ENCODE results near the gene NRCAM.

The NRCAM gene

DNA sequence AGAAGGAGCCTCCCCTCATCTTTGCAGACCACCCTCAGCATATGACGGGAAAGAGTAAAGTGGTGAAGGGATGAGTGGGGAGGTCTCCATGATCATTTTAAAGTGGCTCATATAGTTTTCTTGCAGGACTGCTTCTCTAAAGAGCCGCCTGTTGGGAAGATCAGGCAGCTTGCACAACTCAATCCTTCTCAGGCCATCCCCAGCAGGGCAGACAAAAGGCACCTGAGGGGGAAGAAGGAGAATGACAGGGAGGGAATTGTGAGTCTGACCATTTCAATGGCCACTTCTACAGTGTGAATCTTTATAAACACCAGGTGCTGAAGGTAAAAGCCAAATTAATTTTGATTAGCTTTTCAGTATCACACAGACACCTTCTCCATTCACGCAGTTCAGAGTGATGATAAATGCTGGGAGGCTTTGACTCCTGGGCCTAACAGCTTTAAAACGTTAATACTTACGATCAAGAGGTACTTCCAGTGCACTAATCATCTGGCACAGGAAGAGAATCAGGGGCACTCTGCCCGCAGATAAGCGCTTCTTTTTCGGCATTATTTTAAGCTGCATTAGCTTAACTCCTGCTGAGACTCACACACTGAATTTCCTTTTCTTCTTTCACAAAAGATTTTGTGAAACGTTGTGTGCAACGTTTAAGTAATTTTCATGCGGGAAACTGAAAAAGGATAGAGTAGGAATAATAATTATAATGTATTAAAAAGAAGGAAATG lies 216.6 kb downstream of the NRCAM start:
- H3K23ac ChIP-seq (ENCODE audit: low read length) = no peak overlapping the region
- 100% methylated on average over 3 of the region's 11 CpGs for WGBS (ENCODE audit: extremely low coverage, insufficient coverage, low lambda C conversion rate)
- no peaks in the 10 kb centered on the region for H3K36me3 ChIP-seq (ENCODE audit: control insufficient read depth, insufficient read depth, low read length)
- H3K18ac ChIP-seq (ENCODE audit: low read length) = peak overlapping the region; percentile 14
- peaks cover 16% of the 10 kb centered on the region for H3K4me1 ChIP-seq (ENCODE audit: control insufficient read depth, low read depth, low read length)
- H2BK120ac ChIP-seq (ENCODE audit: low read depth, low read length) = no peak overlapping the region
- peak overlapping the region; percentile 62 for H3K4ac ChIP-seq (ENCODE audit: low read depth, low read length)
- H2BK15ac ChIP-seq (replicated peaks; ENCODE audit: low read depth) = no peak overlapping the region
- H3K4me3 ChIP-seq (ENCODE audit: low read length) = no peak overlapping the region
- no peak overlapping the region for H2AK5ac ChIP-seq (ENCODE audit: low read length)
- no peak overlapping the region for H3K27ac ChIP-seq (ENCODE audit: low read depth, low read length)
- no peak overlapping the region for H4K5ac ChIP-seq (ENCODE audit: low read length)
- no peak overlapping the region for H3K56ac ChIP-seq (ENCODE audit: low read length)
- no peaks in the 10 kb centered on the region for H3K79me2 ChIP-seq (ENCODE audit: control insufficient read depth, insufficient read depth, low read length)
- no peak overlapping the region for H4K8ac ChIP-seq (ENCODE audit: low read depth, low read length)
- no peak overlapping the region for H3K9ac ChIP-seq (ENCODE audit: low read length)
- H2BK5ac ChIP-seq (ENCODE audit: low read length) = no peak overlapping the region
- no peak overlapping the region for H3K4me2 ChIP-seq (ENCODE audit: low read length)
- H3K27me3 ChIP-seq (ENCODE audit: insufficient read depth, low read length, poor library complexity) = no peaks in the 10 kb centered on the region
- no peak for DNase-seq
- H3K79me1 ChIP-seq (ENCODE audit: low read length) = no peaks in the 10 kb centered on the region

DNA sequence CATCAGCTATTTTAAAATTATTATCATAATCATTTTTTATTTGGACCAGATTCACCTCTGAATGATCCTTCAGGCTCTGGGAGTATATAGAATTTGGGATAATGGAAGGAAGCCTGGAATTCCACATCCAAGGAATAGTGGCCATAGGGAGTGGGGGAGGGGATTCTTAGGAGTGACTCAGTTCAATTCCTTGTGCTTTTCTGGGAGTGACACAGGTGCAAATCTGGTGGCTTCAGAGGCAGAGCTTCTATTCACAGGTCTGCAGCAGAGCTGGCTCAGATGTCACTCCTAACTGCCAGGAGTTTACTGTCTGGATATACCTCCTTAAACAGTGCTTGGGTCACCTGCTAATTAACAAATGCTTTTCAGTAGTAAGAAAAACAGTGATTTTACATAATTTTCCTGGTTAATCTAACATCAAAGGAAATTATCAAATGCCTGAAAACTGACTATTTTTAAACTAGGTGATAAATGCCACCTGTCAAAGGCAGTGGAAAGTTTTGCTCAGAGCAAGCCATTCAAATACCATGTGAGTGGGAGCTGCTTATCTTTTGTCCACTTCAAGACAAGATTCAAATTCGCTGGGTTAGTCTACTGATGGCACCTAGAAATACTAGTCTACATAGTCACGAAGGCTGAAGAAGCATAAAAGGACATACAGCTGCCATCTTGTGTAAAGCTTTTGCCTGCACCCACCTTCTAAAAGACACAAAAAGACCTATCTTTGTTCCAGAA lies 219.4 kb downstream of the NRCAM start:
- H3K4me3 ChIP-seq (ENCODE audit: low read length) = no peak overlapping the region
- no peak overlapping the region for H3K56ac ChIP-seq (ENCODE audit: low read length)
- H3K27ac ChIP-seq (ENCODE audit: low read depth, low read length) = peak overlapping the region; percentile 60
- H2AK5ac ChIP-seq (ENCODE audit: low read length) = peak overlapping the region; percentile 52
- H3K27me3 ChIP-seq (ENCODE audit: insufficient read depth, low read length, poor library complexity) = no peaks in the 10 kb centered on the region
- H2BK5ac ChIP-seq (ENCODE audit: low read length) = peak overlapping the region; percentile 71
- peak overlapping the region; percentile 57 for H2BK15ac ChIP-seq (replicated peaks; ENCODE audit: low read depth)
- no peak overlapping the region for H3K4ac ChIP-seq (ENCODE audit: low read depth, low read length)
- no peaks in the 10 kb centered on the region for H3K79me2 ChIP-seq (ENCODE audit: control insufficient read depth, insufficient read depth, low read length)
- no peak overlapping the region for H3K9ac ChIP-seq (ENCODE audit: low read length)
- H3K36me3 ChIP-seq (ENCODE audit: control insufficient read depth, insufficient read depth, low read length) = no peaks in the 10 kb centered on the region
- peak; percentile 81 for DNase-seq
- no peak overlapping the region for H3K23ac ChIP-seq (ENCODE audit: low read length)
- no peaks in the 10 kb centered on the region for H3K79me1 ChIP-seq (ENCODE audit: low read length)
- WGBS (ENCODE audit: extremely low coverage, insufficient coverage, low lambda C conversion rate) = no CpG with 5 or more reads among the region's 2 CpGs
- H4K5ac ChIP-seq (ENCODE audit: low read length) = no peak overlapping the region
- peak overlapping the region; percentile 18 for H3K18ac ChIP-seq (ENCODE audit: low read length)
- H2BK120ac ChIP-seq (ENCODE audit: low read depth, low read length) = peak overlapping the region; percentile 74
- H3K4me1 ChIP-seq (ENCODE audit: control insufficient read depth, low read depth, low read length) = peaks cover 18% of the 10 kb centered on the region
- H3K4me2 ChIP-seq (ENCODE audit: low read length) = no peak overlapping the region
- no peak overlapping the region for H4K8ac ChIP-seq (ENCODE audit: low read depth, low read length)

DNA sequence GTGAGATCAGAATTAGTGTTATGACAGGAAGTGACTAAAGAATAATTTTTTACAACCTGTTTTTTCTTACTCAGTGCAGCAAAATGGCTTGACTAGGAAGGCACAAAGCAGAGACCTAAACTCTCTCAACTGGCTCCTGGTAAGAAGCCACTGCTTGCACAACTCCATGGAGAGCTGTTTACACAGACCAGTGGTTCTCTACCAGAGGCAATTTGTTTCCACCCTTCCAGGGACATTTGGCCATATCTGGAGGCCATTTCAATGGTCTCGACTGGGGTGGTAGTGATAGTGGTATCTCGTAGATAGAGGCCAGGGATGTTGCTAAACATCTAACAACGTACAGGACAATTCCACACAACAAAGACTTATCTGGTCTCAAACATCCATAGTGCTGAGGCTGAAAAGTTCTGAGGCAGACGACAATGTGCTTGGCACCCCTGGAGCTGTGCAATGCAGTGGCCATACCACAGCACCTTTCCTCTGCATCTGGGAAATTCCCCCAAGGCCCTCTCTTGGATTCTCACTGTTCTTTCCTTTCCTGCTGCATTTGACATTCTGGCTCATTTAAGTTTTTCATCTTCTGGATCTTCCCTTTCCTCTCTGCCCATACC lies 220.7 kb downstream of the NRCAM start:
- H2AK5ac ChIP-seq (ENCODE audit: low read length) = no peak overlapping the region
- peak overlapping the region; percentile 73 for H3K56ac ChIP-seq (ENCODE audit: low read length)
- no CpG with 5 or more reads among the region's 4 CpGs for WGBS (ENCODE audit: extremely low coverage, insufficient coverage, low lambda C conversion rate)
- no peaks in the 10 kb centered on the region for H3K79me1 ChIP-seq (ENCODE audit: low read length)
- peak overlapping the region; percentile 84 for H3K27ac ChIP-seq (ENCODE audit: low read depth, low read length)
- H3K4me2 ChIP-seq (ENCODE audit: low read length) = no peak overlapping the region
- H4K8ac ChIP-seq (ENCODE audit: low read depth, low read length) = no peak overlapping the region
- H3K4ac ChIP-seq (ENCODE audit: low read depth, low read length) = peak overlapping the region; percentile 94
- H2BK120ac ChIP-seq (ENCODE audit: low read depth, low read length) = peak overlapping the region; percentile 52
- H4K5ac ChIP-seq (ENCODE audit: low read length) = no peak overlapping the region
- no peak overlapping the region for H3K9ac ChIP-seq (ENCODE audit: low read length)
- no peak overlapping the region for H3K4me3 ChIP-seq (ENCODE audit: low read length)
- H3K4me1 ChIP-seq (ENCODE audit: control insufficient read depth, low read depth, low read length) = peaks cover 18% of the 10 kb centered on the region
- no peaks in the 10 kb centered on the region for H3K79me2 ChIP-seq (ENCODE audit: control insufficient read depth, insufficient read depth, low read length)
- H2BK5ac ChIP-seq (ENCODE audit: low read length) = peak overlapping the region; percentile 92
- peak overlapping the region; percentile 76 for H3K18ac ChIP-seq (ENCODE audit: low read length)
- H3K27me3 ChIP-seq (ENCODE audit: insufficient read depth, low read length, poor library complexity) = no peaks in the 10 kb centered on the region
- H3K36me3 ChIP-seq (ENCODE audit: control insufficient read depth, insufficient read depth, low read length) = no peaks in the 10 kb centered on the region
- DNase-seq = peak; percentile 96
- peak overlapping the region; percentile 61 for H2BK15ac ChIP-seq (replicated peaks; ENCODE audit: low read depth)
- H3K23ac ChIP-seq (ENCODE audit: low read length) = no peak overlapping the region

DNA sequence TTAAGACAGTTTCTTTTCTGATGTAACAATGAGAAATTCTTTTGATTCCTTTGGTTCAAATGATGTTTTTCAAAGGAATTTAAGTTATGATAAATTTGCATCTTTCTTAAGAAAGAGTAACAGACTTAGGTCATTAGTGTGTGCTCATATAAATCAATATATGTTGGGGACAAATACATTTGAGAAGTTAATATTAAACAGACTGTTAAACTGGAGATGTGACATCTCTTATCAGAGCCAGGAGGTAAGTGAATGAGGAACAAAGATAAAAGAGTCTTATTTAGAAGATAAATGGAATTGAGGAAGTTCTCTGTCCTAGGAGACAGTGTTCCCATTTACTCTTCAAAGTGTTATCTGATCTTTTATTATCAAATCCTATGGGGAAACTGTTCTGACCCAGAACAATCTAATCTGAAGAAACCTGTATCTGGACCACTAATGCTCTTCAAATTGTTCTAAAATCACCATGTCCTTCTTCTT lies 221.2 kb downstream of the NRCAM start:
- H3K4me2 ChIP-seq (ENCODE audit: low read length) = no peak overlapping the region
- H3K56ac ChIP-seq (ENCODE audit: low read length) = no peak overlapping the region
- H3K27ac ChIP-seq (ENCODE audit: low read depth, low read length) = peak overlapping the region; percentile 47
- H3K79me2 ChIP-seq (ENCODE audit: control insufficient read depth, insufficient read depth, low read length) = no peaks in the 10 kb centered on the region
- no peak overlapping the region for H2BK120ac ChIP-seq (ENCODE audit: low read depth, low read length)
- DNase-seq = peak; percentile 88
- no peak overlapping the region for H2BK15ac ChIP-seq (replicated peaks; ENCODE audit: low read depth)
- H4K5ac ChIP-seq (ENCODE audit: low read length) = no peak overlapping the region
- H3K79me1 ChIP-seq (ENCODE audit: low read length) = no peaks in the 10 kb centered on the region
- H3K36me3 ChIP-seq (ENCODE audit: control insufficient read depth, insufficient read depth, low read length) = no peaks in the 10 kb centered on the region
- peaks cover 18% of the 10 kb centered on the region for H3K4me1 ChIP-seq (ENCODE audit: control insufficient read depth, low read depth, low read length)
- no peak overlapping the region for H4K8ac ChIP-seq (ENCODE audit: low read depth, low read length)
- H3K18ac ChIP-seq (ENCODE audit: low read length) = no peak overlapping the region
- H3K4ac ChIP-seq (ENCODE audit: low read depth, low read length) = no peak overlapping the region
- H3K4me3 ChIP-seq (ENCODE audit: low read length) = no peak overlapping the region
- no peaks in the 10 kb centered on the region for H3K27me3 ChIP-seq (ENCODE audit: insufficient read depth, low read length, poor library complexity)
- no peak overlapping the region for H2AK5ac ChIP-seq (ENCODE audit: low read length)
- H2BK5ac ChIP-seq (ENCODE audit: low read length) = no peak overlapping the region
- H3K23ac ChIP-seq (ENCODE audit: low read length) = no peak overlapping the region
- H3K9ac ChIP-seq (ENCODE audit: low read length) = no peak overlapping the region

DNA sequence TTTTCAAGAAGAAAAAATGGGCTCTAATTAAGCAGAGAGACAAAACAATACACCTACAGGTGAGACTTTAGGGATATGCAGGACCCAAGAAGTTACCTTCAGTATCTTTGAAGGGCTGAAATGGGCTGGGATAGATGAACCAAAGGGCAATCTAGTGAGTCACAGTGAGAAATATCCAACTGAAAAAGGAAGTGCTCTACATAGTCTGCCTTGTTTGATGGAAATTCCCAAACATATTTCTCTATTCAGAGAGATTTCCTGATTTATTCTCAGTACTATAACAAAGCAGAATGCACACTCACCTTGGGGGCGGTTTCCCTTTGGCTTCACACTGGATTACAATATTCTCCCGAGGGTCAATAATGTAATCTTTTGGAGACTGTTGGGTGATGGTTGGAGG lies 222.0 kb downstream of the NRCAM start:
- Histone ChIP-seq H2AK5ac (ENCODE audit: low read length) (no peak overlapping the region), H3K27ac (ENCODE audit: low read depth, low read length) (no peak overlapping the region), H2BK120ac (ENCODE audit: low read depth, low read length) (peak overlapping the region; percentile 61), H2BK15ac (replicated peaks; ENCODE audit: low read depth) (peak overlapping the region; percentile 19), H3K4me3 (ENCODE audit: low read length) (no peak overlapping the region), H3K23ac (ENCODE audit: low read length) (no peak overlapping the region), H2BK5ac (ENCODE audit: low read length) (no peak overlapping the region), H3K56ac (ENCODE audit: low read length) (no peak overlapping the region), H3K4me1 (ENCODE audit: control insufficient read depth, low read depth, low read length) (peaks cover 18% of the 10 kb centered on the region), H4K8ac (ENCODE audit: low read depth, low read length) (no peak overlapping the region), H3K18ac (ENCODE audit: low read length) (peak overlapping the region; percentile 60), H3K79me2 (ENCODE audit: control insufficient read depth, insufficient read depth, low read length) (no peaks in the 10 kb centered on the region), H3K36me3 (ENCODE audit: control insufficient read depth, insufficient read depth, low read length) (no peaks in the 10 kb centered on the region), H3K79me1 (ENCODE audit: low read length) (no peaks in the 10 kb centered on the region), H3K9ac (ENCODE audit: low read length) (no peak overlapping the region), H3K4me2 (ENCODE audit: low read length) (no peak overlapping the region), H3K4ac (ENCODE audit: low read depth, low read length) (no peak overlapping the region), H3K27me3 (ENCODE audit: insufficient read depth, low read length, poor library complexity) (no peaks in the 10 kb centered on the region), H4K5ac (ENCODE audit: low read length) (no peak overlapping the region)
- WGBS (ENCODE audit: extremely low coverage, insufficient coverage, low lambda C conversion rate) = no CpG with 5 or more reads among the region's 2 CpGs
- DNase-seq = peak; percentile 44
